ENCODE measurements around the gene CXADR. TPM values are rescaled to one million over a fixed set of nuclear protein-coding genes. Genes with fewer than 3 reads are reported as not detected.
"Not testable (repeated sequence)": the region's sequence is repeated elsewhere in the genome, so short reads cannot be mapped to it uniquely, and the experiment has no call there.

The CXADR gene
- total RNA-seq, 1 experiment from 2014 or later, result 24.7 TPM

DNA sequence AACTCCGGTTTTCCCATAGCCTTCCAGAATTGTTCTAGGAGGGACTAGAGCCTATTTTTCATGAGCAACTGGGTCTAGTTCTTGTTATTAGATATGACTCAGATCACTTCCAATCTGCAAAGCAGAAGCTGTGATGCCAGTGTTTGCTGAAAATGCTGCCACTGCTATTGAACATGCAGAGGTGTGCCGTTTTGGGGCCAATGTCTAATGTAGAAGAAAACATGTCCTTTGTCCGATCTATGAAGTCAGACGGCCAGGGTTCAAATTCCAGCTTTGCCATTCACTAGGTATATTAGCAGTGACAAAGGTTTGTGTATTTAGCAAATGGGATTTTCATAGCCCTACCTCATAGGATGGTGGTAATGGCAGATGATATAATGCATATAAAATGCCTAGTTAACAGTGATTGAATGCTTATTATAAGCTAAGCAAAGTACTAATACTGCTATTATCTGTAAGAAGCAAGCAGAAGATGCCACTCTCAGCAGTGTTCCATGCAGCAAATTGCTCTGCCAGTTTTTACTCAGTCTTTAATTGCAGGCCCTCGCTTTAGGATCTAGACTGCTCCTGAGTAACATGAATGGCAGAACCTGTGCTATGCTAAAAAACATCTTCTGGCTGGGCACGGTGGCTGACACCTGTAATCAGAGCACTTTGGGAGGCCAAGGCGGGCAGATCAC lies 40.1 kb upstream of the CXADR start:
- TF ChIP-seq, protein P1, sequence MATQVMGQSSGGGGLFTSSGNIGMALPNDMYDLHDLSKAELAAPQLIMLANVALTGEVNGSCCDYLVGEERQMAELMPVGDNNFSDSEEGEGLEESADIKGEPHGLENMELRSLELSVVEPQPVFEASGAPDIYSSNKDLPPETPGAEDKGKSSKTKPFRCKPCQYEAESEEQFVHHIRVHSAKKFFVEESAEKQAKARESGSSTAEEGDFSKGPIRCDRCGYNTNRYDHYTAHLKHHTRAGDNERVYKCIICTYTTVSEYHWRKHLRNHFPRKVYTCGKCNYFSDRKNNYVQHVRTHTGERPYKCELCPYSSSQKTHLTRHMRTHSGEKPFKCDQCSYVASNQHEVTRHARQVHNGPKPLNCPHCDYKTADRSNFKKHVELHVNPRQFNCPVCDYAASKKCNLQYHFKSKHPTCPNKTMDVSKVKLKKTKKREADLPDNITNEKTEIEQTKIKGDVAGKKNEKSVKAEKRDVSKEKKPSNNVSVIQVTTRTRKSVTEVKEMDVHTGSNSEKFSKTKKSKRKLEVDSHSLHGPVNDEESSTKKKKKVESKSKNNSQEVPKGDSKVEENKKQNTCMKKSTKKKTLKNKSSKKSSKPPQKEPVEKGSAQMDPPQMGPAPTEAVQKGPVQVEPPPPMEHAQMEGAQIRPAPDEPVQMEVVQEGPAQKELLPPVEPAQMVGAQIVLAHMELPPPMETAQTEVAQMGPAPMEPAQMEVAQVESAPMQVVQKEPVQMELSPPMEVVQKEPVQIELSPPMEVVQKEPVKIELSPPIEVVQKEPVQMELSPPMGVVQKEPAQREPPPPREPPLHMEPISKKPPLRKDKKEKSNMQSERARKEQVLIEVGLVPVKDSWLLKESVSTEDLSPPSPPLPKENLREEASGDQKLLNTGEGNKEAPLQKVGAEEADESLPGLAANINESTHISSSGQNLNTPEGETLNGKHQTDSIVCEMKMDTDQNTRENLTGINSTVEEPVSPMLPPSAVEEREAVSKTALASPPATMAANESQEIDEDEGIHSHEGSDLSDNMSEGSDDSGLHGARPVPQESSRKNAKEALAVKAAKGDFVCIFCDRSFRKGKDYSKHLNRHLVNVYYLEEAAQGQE (IDR thresholded peaks at IDR 0.05; ENCODE audit: insufficient read depth in 1 of 2, low read depth in 2 of 2, low read length in 1 of 2), result no peak
- no peak for TF ChIP-seq POLR2AphosphoS5 (IDR thresholded peaks at IDR 0.05; ENCODE audit: low read depth, low read length)
- TF ChIP-seq, protein P2, sequence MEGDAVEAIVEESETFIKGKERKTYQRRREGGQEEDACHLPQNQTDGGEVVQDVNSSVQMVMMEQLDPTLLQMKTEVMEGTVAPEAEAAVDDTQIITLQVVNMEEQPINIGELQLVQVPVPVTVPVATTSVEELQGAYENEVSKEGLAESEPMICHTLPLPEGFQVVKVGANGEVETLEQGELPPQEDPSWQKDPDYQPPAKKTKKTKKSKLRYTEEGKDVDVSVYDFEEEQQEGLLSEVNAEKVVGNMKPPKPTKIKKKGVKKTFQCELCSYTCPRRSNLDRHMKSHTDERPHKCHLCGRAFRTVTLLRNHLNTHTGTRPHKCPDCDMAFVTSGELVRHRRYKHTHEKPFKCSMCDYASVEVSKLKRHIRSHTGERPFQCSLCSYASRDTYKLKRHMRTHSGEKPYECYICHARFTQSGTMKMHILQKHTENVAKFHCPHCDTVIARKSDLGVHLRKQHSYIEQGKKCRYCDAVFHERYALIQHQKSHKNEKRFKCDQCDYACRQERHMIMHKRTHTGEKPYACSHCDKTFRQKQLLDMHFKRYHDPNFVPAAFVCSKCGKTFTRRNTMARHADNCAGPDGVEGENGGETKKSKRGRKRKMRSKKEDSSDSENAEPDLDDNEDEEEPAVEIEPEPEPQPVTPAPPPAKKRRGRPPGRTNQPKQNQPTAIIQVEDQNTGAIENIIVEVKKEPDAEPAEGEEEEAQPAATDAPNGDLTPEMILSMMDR (IDR thresholded peaks at IDR 0.05), result no peak
- TF ChIP-seq SIN3A (IDR thresholded peaks at IDR 0.05; ENCODE audit: borderline replicate concordance, insufficient read depth, low read depth, low read length), result no peak
- TF ChIP-seq TCF7L2 (IDR thresholded peaks at IDR 0.05; ENCODE audit: low read depth, low read length), result no peak
- Histone ChIP-seq H3K27me3 (ENCODE audit: control insufficient read depth, insufficient read depth, low read length) (no peaks in the 10 kb centered on the region), H3K36me3 (ENCODE audit: control insufficient read depth, insufficient read depth, low read length) (no peaks in the 10 kb centered on the region), H3K9me3 (ENCODE audit: control insufficient read depth, insufficient read depth, low read depth, low read length) (no peaks in the 10 kb centered on the region), H3K4me3 (ENCODE audit: low read depth in 2 of 2, low read length in 2 of 2) (no peak overlapping the region), H3K27ac (ENCODE audit: low read length) (no peak overlapping the region), H3K4me1 (ENCODE audit: control insufficient read depth, insufficient read depth, low read length) (no peaks in the 10 kb centered on the region; the same call in 1 of the 2 replicates)
- BruUV-seq (replicated peaks), result no TSS peak
- ChIA-PET POLR2A (no interaction called here), CTCF (no interaction called here)
- intact Hi-C loops (cut with micrococcal nuclease; ENCODE audit: unreplicated experiment), result no loop called here
- ATAC-seq (no peak), DNase-seq (ENCODE audit: low read depth, low spot score) (no peak)
- in situ Hi-C loops (cut with HindIII; ENCODE audit: low pct_unique_long_range_greater_than_20kb, low sequenced_read_pairs), result no loop called here

DNA sequence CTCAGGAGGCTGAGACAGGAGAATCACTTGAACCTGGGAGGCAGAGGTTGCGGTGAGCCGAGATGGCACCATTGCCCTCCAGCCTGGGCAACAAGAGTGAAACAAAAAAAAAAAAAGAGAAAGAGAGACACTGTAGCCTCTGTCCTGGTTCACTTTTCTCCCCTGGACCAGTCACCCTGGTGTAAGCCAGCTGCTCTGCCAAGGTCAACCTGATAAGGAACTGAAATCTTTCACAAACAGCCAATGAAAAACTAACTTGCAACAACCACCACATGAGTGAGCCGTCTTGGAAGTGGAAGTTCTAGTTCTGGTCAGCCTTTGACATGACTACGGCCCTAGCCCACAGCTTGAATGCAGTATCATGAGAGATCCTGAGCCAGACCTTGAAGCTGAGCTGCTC lies 36.8 kb upstream of the CXADR start:
- TF ChIP-seq, protein P1 (IDR thresholded peaks at IDR 0.05; ENCODE audit: insufficient read depth in 1 of 2, low read depth in 2 of 2, low read length in 1 of 2), result no peak
- TF ChIP-seq TCF7L2 (IDR thresholded peaks at IDR 0.05; ENCODE audit: low read depth, low read length), result no peak
- TF ChIP-seq, protein P2 (IDR thresholded peaks at IDR 0.05), result no peak
- no peak for TF ChIP-seq SIN3A (IDR thresholded peaks at IDR 0.05; ENCODE audit: borderline replicate concordance, insufficient read depth, low read depth, low read length)
- no peak for TF ChIP-seq POLR2AphosphoS5 (IDR thresholded peaks at IDR 0.05; ENCODE audit: low read depth, low read length)
- no peak overlapping the region for H3K27ac ChIP-seq (ENCODE audit: low read length)
- H3K4me1 ChIP-seq (ENCODE audit: control insufficient read depth, insufficient read depth, low read length), result no peaks in the 10 kb centered on the region
- no TSS peak for BruUV-seq (replicated peaks)
- no peaks in the 10 kb centered on the region for H3K27me3 ChIP-seq (ENCODE audit: control insufficient read depth, insufficient read depth, low read length)
- in situ Hi-C loops (cut with HindIII; ENCODE audit: low pct_unique_long_range_greater_than_20kb, low sequenced_read_pairs) (no loop called here), intact Hi-C loops (cut with micrococcal nuclease; ENCODE audit: unreplicated experiment) (no loop called here)
- H3K4me3 ChIP-seq (ENCODE audit: low read depth in 2 of 2, low read length in 2 of 2), result no peak overlapping the region
- DNase-seq (ENCODE audit: low read depth, low spot score), result no peak
- CTCF ChIA-PET, result no interaction called here
- no peak for ATAC-seq
- H3K9me3 ChIP-seq (ENCODE audit: control insufficient read depth, insufficient read depth, low read depth, low read length), result no peaks in the 10 kb centered on the region
- H3K36me3 ChIP-seq (ENCODE audit: control insufficient read depth, insufficient read depth, low read length), result no peaks in the 10 kb centered on the region
- POLR2A ChIA-PET, result no interaction called here

DNA sequence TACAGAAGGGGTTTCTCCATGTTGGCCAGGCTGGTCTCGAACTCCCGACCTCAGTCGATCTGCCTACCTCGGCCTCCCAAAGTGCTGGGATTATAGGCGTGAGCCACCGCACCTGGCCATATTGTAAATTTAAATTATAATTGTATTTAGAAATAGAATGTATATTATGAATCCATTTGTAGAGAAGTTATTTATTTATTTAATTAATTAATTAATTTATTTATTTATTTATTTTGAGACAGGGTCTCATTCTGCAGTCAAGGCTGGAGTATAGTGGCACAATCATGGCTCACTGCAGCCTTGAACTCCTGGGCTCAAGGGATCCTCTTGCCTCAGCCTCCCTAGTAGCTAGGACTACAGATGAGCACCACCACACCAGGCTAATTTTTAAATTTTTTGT lies 34.7 kb upstream of the CXADR start:
- in situ Hi-C loops (cut with HindIII; ENCODE audit: low pct_unique_long_range_greater_than_20kb, low sequenced_read_pairs); intact Hi-C loops (cut with micrococcal nuclease; ENCODE audit: unreplicated experiment): not testable (repeated sequence)

More for the DNA sequence above, 34.7 kb upstream of the CXADR start:
- H3K27me3 ChIP-seq (ENCODE audit: control insufficient read depth, insufficient read depth, low read length); CTCF ChIA-PET; POLR2A ChIA-PET; H3K9me3 ChIP-seq (ENCODE audit: control insufficient read depth, insufficient read depth, low read depth, low read length); ATAC-seq; DNase-seq (ENCODE audit: low read depth, low spot score); H3K36me3 ChIP-seq (ENCODE audit: control insufficient read depth, insufficient read depth, low read length); H3K4me3 ChIP-seq (ENCODE audit: low read depth in 2 of 2, low read length in 2 of 2); BruUV-seq (replicated peaks); H3K4me1 ChIP-seq (ENCODE audit: control insufficient read depth, insufficient read depth, low read length); H3K27ac ChIP-seq (ENCODE audit: low read length): not testable (repeated sequence)
